GM19099 (cell line): ENCODE data around the gene PHTF2.

Experiments
- POLR2A ChIP-seq: IDR thresholded peaks from 3 replicates; pipeline ENCODE4 v1.6.1; 2011; ENCODE audit warnings: low read depth; ENCODE audit not compliant: insufficient read length; ENCODE audit errors: extremely low read depth

The PHTF2 gene

DNA sequence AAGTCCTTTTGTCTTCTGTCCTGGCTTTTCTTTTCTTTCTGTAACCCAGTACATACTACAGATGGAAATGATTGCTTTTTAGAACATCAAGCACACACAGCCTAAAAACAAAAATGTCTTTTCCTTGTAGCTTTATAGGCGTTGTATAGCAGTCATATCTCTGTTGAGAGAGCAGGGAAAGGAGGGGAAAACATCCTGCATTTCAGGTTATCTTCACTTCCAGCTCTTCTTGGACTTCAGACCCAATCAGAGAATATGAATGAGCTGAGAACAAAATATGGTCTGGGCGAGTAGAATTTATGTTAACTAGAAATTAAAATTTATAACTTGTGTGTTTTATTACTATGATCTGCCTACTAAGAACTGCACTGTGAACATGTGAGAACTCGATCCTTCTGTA, 15.0 kb upstream of the PHTF2 start:
- no peak for TF ChIP-seq POLR2A

DNA sequence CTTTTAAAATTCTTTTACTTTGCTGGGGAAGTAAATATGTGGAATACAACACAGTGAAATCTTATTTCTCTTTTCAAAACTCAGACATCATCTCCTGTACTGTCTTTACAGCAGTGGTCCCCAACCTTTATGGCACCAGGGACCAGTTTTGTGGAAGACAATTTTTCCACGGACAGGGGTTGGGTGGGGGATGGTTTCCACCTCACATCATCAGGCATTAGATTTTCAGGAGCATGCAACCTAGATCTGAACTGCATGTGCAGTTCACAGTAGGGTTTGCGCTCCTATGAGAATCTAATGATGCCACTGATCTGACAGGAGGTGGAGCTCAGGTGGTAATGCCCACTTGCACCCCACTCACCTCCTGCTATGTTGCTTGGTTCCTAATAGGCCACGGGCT, 12.6 kb upstream of the PHTF2 start:
- TF ChIP-seq POLR2A = no peak

- TF ChIP-seq POLR2A = no peak
These were observed 11.8 kb upstream of the PHTF2 start for GRCh38 chr7:77786741-77787140.

- TF ChIP-seq POLR2A = no peak
These were observed 10.2 kb upstream of the PHTF2 start for GRCh38 chr7:77788327-77788902.

GRCh38 chr7:77791336-77791735, 7.2 kb upstream of the PHTF2 start:
- TF ChIP-seq POLR2A = no peak

DNA sequence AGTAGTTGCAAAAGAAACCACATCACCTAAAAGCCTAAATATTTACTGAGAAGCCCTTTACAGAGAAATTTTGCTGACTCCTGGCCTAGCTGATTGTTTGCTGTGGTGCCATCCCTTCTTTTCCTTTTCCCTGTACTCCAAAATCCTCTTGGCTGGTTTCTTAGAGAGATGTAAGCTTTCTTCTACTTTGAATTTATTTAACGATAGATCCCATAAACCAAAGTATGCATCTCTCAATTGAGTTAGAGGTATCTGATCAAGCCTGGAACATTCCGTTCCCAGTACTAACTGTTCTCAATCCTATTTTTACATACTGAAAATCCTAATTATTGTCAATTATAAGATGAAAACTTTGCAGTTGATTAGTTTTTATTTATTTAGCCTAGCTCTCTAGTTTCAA, 6.6 kb upstream of the PHTF2 start:
- TF ChIP-seq POLR2A = no peak

DNA sequence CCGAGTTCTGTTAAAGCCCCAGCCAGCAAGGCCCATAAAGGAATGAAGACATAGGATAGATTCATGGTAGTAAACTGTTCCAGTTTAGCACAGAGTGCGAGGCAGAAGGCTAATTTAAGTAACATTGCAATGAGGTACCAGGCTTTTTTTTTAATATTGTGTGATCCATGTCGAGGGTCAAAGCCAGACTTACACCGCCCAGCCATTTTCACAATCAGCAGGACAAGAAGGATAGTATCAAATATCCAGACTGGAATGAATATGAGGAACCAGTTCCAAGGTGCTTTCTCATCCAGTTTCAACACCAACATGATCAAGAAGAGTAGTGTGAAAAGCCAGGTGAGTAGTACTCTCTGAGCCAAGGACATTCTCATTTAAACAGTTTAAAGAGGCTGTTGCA, 4.6 kb upstream of the PHTF2 start:
- no peak for TF ChIP-seq POLR2A

DNA sequence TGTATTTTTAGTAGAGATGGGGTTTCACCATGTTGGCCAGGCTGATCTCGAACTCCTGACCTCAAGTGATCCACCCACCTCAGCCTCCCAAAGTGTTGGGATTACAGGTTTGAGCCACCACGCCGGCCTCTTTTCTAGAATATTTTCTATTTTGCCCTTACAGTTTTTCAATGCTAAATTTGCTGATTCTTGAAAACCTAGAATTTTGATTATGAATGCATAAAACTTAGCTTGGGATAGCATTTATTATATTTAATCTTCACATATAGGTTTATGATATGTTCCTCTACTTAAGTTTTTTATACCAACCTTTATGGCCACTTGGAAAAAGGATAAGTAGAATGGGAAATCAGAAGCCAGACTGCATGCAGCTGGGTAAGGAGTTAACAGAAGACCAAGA, 2.5 kb upstream of the PHTF2 start:
- no peak for TF ChIP-seq POLR2A

DNA sequence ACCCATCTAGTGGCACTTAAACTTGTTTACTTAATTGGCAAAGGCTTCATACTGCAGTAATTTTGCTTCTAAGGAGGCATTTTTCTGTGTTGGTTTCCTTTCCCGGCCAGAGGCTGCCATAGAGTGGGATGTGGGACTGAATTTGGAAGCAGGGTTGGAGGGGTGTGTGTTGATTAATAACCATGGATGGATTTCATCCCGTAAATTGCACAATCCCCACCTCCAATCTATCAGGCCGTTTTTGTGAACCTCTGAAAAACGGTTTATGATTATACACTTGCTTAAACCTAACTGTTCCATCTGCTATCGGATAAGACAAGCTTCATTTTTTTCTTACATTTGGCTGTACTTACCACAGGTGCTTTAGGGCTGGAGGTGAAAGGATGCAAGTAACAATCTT, 1.6 kb upstream of the PHTF2 start:
- TF ChIP-seq POLR2A = no peak

GRCh38 chr7:77797734-77798393, 709 bp upstream of the PHTF2 start:
- TF ChIP-seq POLR2A = peak; percentile 44

DNA sequence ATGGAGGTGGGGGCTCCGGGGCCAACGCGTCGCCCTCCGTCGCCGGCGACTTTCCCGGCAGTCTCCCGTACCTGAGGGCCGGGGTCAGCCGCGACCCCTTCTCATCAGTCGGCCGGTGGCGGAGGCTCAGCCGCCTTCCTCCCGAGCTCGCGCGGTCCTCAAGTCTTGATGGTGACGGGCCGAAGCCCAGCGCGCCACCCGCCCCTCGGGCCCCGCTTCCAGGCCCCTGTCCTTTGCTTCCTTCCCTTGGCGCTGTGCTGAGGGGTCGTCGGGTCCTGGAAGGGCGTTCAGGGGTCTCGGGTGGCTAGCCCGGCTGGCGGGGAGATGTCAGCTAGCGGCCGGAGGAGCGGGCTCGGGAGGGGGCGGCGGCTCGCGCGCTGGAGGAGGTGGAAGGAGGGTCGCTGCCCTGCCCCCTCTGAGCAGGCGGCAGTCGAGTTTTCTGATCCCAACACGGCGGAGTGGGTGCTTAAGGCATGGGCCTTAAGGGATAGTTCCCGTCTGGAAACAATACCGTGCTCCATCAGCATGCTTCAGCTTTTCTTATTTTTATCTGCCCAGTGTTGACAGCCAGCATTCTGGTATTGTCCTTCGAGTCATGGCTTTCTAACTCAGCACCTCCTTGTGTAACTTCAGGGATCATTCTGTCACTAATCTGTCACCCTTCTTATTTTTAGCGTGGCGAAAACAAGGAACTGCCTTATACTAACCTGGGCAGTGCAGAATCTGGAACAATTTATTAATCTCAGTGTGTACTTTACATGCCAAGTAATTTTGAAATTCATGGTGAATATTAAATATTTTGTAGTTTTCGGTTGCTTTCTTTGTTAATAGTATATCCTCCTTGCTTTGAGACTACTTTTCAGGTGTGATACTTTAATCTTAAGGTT, 748 bp downstream of the PHTF2 start:
- no peak for TF ChIP-seq POLR2A

- no peak for TF ChIP-seq POLR2A
These were observed 1.6 kb downstream of the PHTF2 start for GRCh38 chr7:77800158-77800557.

DNA sequence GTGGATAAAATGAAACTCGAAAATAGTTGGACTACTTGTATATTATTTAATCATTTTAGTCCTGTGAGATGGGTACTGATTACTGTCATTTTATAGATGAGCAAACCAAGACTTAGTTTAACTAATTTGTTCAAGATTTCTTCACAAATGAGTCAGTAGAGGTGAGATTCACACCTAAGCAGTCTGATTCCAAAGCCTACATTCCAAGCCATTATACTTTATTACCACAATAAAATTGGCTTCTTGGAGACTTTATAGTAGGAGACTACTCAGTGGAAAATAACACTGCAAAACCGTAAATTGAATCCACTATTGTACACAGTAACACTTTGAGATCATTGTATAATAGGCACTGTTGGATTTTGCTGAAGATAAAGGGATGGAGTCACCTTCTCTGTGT, 2.2 kb downstream of the PHTF2 start:
- TF ChIP-seq POLR2A = no peak

GRCh38 chr7:77802557-77803405, 4.2 kb downstream of the PHTF2 start:
- TF ChIP-seq POLR2A = no peak

- no peak for TF ChIP-seq POLR2A
These were observed 7.9 kb downstream of the PHTF2 start for GRCh38 chr7:77806425-77806824.
